PC-9 (cell line): Measurements from ENCODE around the gene GIT1.

ENCODE experiments used
- EZH2 ChIP-seq: fragments of 200-600 bp; sonication (generic); IDR thresholded peaks from 2 replicates; pipeline ENCODE4 v1.8.0; 2017; ENCODE audit warnings: antibody characterized with exemption, low read depth
- TF ChIP-seq, protein P1 (sequence below): fragments of 200-600 bp; sonication (generic); conservative IDR thresholded peaks from 2 replicates; pipeline ENCODE4 v1.6.1; 2017; ENCODE audit warnings: mixed run types, antibody characterized with exemption, mild to moderate bottlenecking, moderate library complexity

DNA sequence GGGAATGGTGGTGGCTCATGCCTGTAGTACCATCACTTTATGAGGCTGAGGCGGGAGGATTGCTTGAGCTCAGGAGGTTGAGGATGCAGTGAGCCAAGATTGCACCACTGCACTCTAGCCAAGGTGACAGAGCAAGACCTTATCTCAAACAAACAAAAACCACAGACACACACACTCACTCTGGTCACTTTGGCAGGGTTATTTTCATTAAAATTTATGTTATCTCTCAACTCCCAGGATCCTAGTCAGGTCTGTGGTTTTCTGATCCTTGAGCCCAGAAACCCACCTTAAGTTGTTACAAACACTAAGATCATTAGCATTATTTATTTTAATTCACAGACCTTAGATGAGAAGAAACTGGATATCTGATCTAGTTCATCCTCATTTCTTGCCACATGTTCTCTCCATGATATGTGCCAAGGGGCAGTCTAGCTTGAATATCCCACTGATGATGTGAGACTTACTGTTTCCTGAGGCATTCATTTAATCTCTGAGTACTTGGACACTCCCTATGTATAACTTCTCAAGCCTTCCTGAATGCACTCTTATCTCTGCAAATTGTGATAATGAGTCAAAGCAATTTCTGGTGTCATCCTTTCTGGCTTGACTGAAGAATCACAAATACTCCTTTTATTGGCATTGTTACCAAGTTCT, 32.2 kb downstream of the GIT1 start:
- TF ChIP-seq, protein P1, sequence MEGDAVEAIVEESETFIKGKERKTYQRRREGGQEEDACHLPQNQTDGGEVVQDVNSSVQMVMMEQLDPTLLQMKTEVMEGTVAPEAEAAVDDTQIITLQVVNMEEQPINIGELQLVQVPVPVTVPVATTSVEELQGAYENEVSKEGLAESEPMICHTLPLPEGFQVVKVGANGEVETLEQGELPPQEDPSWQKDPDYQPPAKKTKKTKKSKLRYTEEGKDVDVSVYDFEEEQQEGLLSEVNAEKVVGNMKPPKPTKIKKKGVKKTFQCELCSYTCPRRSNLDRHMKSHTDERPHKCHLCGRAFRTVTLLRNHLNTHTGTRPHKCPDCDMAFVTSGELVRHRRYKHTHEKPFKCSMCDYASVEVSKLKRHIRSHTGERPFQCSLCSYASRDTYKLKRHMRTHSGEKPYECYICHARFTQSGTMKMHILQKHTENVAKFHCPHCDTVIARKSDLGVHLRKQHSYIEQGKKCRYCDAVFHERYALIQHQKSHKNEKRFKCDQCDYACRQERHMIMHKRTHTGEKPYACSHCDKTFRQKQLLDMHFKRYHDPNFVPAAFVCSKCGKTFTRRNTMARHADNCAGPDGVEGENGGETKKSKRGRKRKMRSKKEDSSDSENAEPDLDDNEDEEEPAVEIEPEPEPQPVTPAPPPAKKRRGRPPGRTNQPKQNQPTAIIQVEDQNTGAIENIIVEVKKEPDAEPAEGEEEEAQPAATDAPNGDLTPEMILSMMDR, result no peak
- no peak for TF ChIP-seq EZH2
